ENCODE results near the gene TMEM63C. TPM values are rescaled to one million over a fixed set of nuclear protein-coding genes. Genes with fewer than 3 reads are reported as not detected.

Gene TMEM63C
- total RNA-seq, 4 donors from 2014 or later = 0.13 to 4.1 (median 0.54) TPM

GRCh38 chr14:77143071-77143470 is 38.5 kb upstream of the TMEM63C start:
- no peak for DNase-seq
- peaks cover 0 to 16% of the 10 kb centered on the region in 2 donors for H3K4me1 ChIP-seq

GRCh38 chr14:77144412-77145115 is 37.0 kb upstream of the TMEM63C start:
- H3K36me3 ChIP-seq = no peaks in the 10 kb centered on the region
- peaks cover 15% of the 10 kb centered on the region for H3K27me3 ChIP-seq
- intact Hi-C loops (cut with DNase I) = no loop called here
- WGBS, 2 donors = 57 to 69% methylated on average over 4 of the region's 4 CpGs
- H3K4me3 ChIP-seq (replicated peaks in 1 of 3) = no peak overlapping the region
- H3K27ac ChIP-seq = no peak overlapping the region
- no peak for TF ChIP-seq POLR2A (IDR thresholded peaks at IDR 0.05)
- H3K4me1 ChIP-seq = peaks cover 0 to 16% of the 10 kb centered on the region in 2 donors
- H3K9me3 ChIP-seq = no peaks in the 10 kb centered on the region
- no peak for DNase-seq

More at GRCh38 chr14:77143071-77143470, 38.5 kb upstream of the TMEM63C start:
- Histone ChIP-seq H3K9me3 (no peaks in the 10 kb centered on the region), H3K36me3 (no peaks in the 10 kb centered on the region), H3K27me3 (peaks cover 22% of the 10 kb centered on the region), H3K4me3 (replicated peaks in 1 of 3) (no peak overlapping the region), H3K27ac (no peak overlapping the region)
- 10 to 12% methylated on average over 4 of the region's 4 CpGs for WGBS, 2 donors
- TF ChIP-seq POLR2A (IDR thresholded peaks at IDR 0.05) = no peak
- TF ChIP-seq CTCF (IDR thresholded peaks at IDR 0.05) = no peak
- intact Hi-C loops (cut with DNase I) = no loop called here

GRCh38 chr14:77145975-77146740 is 35.4 kb upstream of the TMEM63C start:
- Histone ChIP-seq H3K4me3 (replicated peaks in 1 of 3) (no peak overlapping the region), H3K9me3 (no peaks in the 10 kb centered on the region), H3K27me3 (peaks cover 3% of the 10 kb centered on the region), H3K27ac (no peak overlapping the region), H3K36me3 (no peaks in the 10 kb centered on the region), H3K4me1 (peaks cover 0 to 9% of the 10 kb centered on the region in 2 donors)
- DNase-seq = no peak
- WGBS, 2 donors = 10 to 17% methylated on average over 10 of the region's 10 CpGs
- intact Hi-C loops (cut with DNase I) = no loop called here
- TF ChIP-seq CTCF (IDR thresholded peaks at IDR 0.05) = no peak
- no peak for TF ChIP-seq POLR2A (IDR thresholded peaks at IDR 0.05)

- no peaks in the 10 kb centered on the region for H3K36me3 ChIP-seq
- no peak overlapping the region for H3K27ac ChIP-seq
- no peaks in the 10 kb centered on the region for H3K9me3 ChIP-seq
- 69% methylated on average over 8 of the region's 8 CpGs for WGBS, 2 donors
- H3K27me3 ChIP-seq = no peaks in the 10 kb centered on the region
- no peaks in the 10 kb centered on the region for H3K4me1 ChIP-seq
- no peak overlapping the region for H3K4me3 ChIP-seq (replicated peaks in 1 of 3)
- no peak for TF ChIP-seq CTCF (IDR thresholded peaks at IDR 0.05)
- TF ChIP-seq POLR2A (IDR thresholded peaks at IDR 0.05) = no peak
- no peak for DNase-seq
- intact Hi-C loops (cut with DNase I) = no loop called here
Observed at GRCh38 chr14:77148510-77149231, 32.9 kb upstream of the TMEM63C start.

GRCh38 chr14:77151245-77151644 is 30.4 kb upstream of the TMEM63C start:
- Histone ChIP-seq H3K4me1 (no peaks in the 10 kb centered on the region), H3K27me3 (no peaks in the 10 kb centered on the region), H3K36me3 (no peaks in the 10 kb centered on the region), H3K9me3 (no peaks in the 10 kb centered on the region), H3K4me3 (replicated peaks in 1 of 3) (no peak overlapping the region), H3K27ac (no peak overlapping the region)
- peak in 1 of 2 donors; percentile 9 for DNase-seq
- intact Hi-C loops (cut with DNase I) = loop anchor here (10.0 kb wide), 1 partner anchor 164 kb away; no protein-coding TSS in a partner anchor
- 2% methylated on average over 5 of the region's 5 CpGs for WGBS, 2 donors
- TF ChIP-seq POLR2A (IDR thresholded peaks at IDR 0.05) (no peak), CTCF (IDR thresholded peaks at IDR 0.05) (peak in 4 of 6 experiments; percentile 27 to 47 (median 34))

All from thyroid gland (tissue), 4 donors.